Panc1 (cell line): Measurements from ENCODE around the gene ZNF627.

Experiments
- SIN3A ChIP-seq: IDR thresholded peaks from 2 replicates; pipeline ENCODE4 v1.6.1; 2012; ENCODE audit warnings: low read depth, mild to moderate bottlenecking, low read length, moderate library complexity, borderline replicate concordance; ENCODE audit not compliant: insufficient read depth
- TF ChIP-seq, protein P1 (sequence below): fragments of 450-650 bp; IDR thresholded peaks from 2 replicates; pipeline ENCODE4 v1.5.1; 2017; ENCODE audit warnings: mild to moderate bottlenecking

DNA sequence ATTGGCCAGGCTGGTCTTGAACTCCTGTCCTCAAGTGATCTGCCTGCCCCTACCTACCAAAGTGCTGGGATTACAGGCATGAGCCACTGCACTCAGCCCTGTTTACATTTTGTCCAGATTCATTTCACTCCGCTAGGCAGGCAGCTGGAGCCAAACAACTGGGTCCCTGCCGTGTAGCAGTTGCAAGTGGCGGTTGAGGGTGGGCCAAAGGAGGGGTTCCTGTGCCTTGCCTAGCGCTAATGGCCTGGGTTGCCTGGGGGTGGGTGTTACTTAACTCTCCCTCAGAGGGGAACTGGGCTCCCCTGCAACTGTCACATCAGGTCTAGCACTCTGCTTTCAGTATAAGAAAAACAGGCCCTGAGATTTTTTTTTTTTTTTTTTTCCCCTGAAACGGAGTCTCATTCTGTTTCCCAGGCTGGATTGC lies 27.2 kb upstream of the ZNF627 start:
- TF ChIP-seq, protein P1, sequence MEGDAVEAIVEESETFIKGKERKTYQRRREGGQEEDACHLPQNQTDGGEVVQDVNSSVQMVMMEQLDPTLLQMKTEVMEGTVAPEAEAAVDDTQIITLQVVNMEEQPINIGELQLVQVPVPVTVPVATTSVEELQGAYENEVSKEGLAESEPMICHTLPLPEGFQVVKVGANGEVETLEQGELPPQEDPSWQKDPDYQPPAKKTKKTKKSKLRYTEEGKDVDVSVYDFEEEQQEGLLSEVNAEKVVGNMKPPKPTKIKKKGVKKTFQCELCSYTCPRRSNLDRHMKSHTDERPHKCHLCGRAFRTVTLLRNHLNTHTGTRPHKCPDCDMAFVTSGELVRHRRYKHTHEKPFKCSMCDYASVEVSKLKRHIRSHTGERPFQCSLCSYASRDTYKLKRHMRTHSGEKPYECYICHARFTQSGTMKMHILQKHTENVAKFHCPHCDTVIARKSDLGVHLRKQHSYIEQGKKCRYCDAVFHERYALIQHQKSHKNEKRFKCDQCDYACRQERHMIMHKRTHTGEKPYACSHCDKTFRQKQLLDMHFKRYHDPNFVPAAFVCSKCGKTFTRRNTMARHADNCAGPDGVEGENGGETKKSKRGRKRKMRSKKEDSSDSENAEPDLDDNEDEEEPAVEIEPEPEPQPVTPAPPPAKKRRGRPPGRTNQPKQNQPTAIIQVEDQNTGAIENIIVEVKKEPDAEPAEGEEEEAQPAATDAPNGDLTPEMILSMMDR: no peak
- no peak for TF ChIP-seq SIN3A
